ENCODE results near the gene HLTF. TPM values are rescaled to one million over a fixed set of nuclear protein-coding genes. Genes with fewer than 3 reads are reported as not detected.
A peak's percentile ranks its signal among the peaks of the same experiment; 100 is the strongest.

The HLTF gene
- total RNA-seq, 1 donor from 2014 or later = 8.3 TPM

DNA sequence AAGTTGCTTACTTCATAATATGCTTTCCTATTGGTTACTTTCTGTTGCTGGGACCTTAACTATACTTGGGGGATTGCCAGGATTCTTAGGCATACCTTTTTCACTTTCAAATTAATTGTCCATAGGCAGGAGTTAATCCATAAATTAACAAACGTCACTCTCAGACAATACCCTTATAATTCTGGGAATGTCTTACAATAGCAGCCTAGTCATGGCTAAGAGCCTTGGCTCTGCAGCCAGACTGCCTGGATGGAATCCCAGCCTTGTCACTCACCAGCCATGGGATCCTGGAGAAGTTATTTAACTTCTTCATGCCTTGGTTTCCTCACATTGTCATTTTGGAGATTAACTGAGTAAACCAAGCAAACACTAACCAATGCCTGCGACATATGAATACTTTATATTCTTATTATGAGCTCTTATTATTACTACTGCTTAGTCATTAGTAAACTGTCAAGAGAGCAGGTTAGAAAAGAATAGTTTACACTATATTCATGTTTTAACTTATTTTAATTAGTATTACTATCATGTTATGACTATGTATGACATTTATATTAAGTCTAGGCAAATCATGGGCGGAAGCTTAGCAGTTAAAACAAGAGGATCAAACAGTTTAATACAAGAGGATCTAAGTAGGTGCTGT is 66.0 kb downstream of the HLTF start:
- DNase-seq (ENCODE audit: low spot score) (no peak), ATAC-seq (no peak)

DNA sequence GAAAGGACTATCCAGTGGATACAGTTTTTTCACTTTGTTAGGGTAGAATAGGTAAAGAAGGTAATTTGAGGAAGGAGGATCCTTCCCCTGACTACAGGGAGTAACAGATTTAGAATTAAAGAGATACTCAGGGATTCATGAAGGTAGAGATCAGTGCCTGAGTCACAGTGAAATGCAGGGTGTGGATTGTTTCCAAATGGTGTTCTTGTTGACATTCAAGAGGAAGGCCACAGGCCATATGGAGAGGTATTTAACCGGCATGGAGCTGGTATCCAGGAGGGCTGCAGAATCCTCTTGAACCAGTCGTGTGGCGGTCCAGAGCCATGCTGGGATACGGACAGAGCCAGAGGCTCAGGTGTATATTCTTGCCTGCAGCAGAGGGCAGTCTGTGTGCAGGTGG is 66.8 kb downstream of the HLTF start:
- no peak for ATAC-seq
- no peak for DNase-seq (ENCODE audit: low spot score)

DNA sequence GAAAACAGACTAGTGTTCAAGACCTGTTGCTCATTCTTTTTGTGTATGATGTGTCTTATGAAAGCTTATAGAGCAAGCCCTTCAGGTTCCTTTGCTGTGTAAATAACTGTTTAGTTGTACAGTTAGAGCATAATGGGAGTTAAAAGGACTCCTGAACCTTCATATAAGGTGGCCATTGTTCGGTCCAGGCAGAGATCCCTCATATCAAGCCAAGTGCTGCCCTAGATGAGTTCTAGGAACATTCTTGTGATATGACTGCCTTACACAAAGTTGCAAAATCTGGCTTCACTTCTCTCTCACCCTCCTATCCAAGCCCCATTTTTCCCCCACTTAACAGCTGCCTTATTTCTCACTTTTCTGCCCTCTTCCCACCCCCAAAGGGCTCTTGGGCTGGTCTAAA is 68.1 kb downstream of the HLTF start:
- DNase-seq (ENCODE audit: low spot score) (no peak), ATAC-seq (no peak)

DNA sequence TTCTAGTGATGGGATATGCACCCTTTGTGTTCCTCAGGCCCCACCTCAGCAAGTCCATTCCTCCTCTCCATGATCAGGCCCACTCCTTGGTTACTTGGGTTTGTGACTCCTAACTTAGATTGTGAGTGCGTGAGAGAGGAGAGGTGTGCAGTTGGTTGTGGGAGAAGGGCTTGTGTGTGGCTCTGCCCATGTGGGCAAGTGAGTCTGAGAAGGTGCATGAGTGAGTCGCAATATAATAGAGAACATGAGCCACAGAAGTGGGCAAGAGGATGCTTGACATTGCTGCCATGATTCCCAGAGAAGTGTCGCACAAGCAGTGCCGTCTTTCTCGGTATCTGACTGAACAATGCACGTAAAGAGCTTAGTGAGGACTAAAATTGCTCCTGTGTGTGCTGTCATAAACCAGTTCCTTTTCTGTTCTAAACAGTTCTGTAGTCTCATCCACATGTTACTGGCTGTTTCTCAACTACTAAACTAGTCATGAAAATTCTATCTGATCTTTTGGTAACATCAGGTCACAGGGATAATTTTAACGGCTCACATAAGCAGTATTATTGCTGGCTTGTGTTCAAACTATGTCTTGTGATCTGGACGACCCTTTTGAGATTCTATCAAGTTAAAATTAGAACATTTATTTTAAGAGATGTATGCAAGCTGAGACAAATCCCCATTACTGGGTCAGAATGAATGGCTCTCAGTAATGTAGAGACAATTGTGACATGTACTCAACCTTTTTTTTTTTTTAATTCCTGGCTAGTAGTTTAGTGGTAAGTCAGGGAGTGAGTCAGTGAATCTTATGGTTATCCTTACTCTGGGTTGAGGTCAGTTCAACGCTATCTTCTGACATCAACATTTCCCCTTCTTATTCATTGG is 69.4 kb downstream of the HLTF start:
- DNase-seq (ENCODE audit: low spot score) (no peak), ATAC-seq (no peak)

DNA sequence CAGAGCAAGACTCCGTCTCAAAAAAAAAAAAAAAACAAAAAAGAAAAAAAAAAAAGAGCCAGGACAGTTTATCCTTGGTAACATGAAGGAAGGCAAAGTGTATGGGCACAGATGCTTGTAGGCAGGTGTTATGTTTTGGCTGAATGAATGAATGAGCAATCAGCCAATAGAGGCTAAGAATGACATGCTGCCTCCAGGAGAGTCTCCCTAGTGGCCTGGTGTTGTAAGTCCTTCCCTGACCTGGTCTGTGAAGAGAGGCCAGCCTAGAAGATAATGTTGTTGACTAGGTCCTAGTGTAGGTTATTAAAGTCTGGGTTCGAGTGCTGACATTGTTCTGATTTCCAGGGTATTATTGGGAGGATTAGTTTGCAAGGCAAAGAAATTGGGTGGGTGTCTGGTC is 70.1 kb downstream of the HLTF start:
- no peak for ATAC-seq
- DNase-seq (ENCODE audit: low spot score) = no peak

DNA sequence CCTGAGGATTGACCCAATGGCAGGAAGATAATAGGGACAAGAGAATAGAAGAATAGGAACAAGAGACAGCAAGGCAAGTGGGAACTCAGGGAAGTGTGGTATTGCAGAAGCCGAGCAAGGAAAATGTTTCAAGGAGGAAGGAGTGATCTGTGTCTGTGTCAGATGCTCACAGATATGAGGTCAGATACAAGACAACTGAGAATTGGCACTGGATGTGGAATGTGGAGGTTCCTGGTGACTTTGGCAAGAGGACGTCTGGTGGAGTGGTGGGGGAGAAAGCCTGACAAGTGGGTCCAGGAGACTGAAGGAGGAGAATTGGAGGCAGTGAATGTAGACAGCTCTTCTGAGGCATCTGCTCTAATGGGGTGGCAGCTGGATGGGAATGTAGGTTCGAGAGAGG is 70.9 kb downstream of the HLTF start:
- no peak for DNase-seq (ENCODE audit: low spot score)
- no peak for ATAC-seq

DNA sequence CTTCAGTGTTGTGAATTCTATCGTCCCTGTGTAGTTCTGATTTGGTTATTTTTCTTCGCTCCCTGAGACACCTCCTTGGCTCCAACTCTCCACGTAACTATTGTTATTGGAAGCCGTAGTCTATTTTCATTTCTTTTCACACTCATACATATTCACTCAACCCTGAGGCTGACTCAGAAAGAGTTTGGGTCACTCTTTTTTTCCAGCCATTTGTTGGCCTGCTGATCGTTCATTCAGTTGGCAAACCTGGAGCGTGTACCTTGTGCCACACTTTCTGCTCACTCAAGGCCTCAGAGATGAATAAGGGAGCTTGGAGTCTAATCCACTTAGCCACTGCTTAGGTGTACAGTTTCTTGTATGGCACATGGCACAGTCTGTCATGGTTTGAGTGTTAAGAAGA is 72.6 kb downstream of the HLTF start:
- DNase-seq (ENCODE audit: low spot score) (no peak), ATAC-seq (no peak)

DNA sequence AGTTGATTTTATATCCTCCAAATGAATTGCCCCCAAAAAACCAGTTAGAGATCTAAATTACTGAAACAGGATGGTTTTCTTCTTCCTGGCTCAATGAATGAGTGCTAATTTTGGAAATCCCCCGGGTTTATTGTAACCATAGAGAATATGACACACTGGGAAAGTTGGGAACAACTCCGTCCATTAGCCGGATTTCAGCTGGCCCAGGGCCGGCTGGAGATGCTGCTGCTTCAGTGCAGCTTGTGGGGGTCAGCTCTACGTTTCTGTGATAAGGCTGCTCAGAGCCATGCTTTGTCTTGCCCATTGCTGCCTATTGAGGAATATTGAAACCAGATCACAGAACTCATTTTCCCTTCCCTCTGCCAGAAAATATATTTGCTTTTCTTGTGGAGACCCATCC is 74.7 kb downstream of the HLTF start:
- ATAC-seq = no peak
- no peak for DNase-seq (ENCODE audit: low spot score)

DNA sequence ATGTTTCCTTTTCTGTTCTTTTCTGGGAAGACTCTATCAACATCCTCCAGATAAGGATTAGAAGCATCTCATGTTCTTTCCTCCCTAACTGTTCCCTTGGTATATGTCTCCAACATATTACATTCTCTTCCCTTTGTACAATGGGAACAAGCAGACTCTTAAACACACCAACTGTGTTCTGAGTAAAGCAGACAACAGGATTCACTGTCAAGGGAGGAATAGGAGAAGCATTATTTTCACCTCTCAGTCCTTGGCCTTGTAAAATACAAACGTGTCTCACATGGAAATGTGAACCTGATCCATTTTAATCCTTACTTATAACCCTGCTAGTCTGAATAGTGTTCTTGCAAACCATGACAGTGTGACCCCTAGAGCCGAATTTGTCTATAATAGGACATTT is 75.4 kb downstream of the HLTF start:
- ATAC-seq (no peak), DNase-seq (ENCODE audit: low spot score) (no peak)

DNA sequence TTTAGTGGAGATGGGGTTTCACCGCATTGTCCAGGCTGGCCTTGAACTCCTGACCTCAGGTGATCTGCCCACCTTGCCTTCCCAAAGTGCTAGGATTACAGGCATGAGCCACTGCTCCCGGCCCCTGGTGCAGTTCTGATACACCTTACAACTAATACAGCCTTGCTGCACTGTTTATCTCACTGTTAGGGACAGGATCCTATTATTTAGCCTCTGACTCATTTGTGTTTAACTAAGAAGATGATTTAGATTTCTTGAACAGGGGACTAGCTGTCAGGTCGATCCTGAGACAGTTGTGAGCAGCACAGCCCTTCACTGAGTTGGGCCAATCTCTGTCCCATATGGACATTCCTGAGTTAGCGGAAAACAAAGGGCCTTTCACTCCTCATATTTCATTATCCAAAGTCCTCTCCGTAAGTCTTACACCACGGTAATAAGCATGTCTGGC is 75.8 kb downstream of the HLTF start:
- no peak for ATAC-seq
- no peak for DNase-seq (ENCODE audit: low spot score)

DNA sequence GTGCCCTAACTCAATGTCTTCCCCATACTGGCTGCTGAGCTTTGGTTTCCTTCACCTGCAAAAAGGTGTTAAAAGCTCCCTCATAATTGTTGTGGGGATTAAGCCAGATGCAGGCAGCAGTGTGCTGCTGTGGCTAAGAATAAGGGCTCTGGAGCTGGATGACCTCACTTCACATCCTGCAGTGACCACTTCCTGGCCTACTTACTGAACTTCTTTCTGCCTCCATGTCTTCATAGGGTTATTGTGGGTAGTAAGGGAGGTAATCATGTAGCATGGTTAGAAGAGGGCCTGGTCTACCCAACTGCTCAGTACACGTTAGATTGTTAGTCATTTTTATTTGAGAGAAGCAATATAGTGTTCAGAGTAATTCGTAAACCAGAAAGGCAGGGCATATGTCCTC is 76.6 kb downstream of the HLTF start:
- ATAC-seq (no peak), DNase-seq (ENCODE audit: low spot score) (no peak)

DNA sequence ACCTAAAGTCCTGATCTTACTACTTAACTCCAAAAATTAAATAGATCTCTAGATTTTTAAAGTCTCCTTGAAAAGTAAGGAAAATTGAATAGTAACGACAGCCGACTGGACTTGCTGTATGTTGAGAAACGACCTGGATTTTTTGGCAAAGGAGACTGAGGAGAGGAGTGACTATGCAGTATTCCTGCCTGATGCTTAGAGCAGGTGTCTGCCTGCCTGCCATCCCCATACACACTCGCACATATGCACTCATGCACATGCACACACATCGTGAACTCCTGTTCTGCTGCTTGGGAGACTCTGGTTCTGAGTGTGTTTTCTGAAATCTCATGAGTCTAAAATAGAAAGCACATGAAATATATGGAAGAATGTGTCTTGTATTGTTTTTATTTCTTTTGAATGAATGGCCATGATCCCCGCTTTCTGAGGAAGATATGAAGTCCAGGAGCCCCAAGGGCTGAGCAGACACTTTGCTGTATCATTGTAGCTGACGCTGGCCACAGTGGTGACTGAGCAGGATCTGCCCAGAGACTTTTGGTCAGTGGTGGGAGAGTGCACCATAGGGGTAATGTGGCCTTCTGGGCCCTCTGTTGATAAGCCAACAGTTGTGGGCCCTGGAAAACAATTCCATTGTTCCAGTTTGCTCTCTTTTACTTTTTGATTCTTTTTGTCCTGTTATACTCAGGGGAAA is 78.6 kb downstream of the HLTF start:
- DNase-seq (ENCODE audit: low spot score) = no peak
- no peak for ATAC-seq

DNA sequence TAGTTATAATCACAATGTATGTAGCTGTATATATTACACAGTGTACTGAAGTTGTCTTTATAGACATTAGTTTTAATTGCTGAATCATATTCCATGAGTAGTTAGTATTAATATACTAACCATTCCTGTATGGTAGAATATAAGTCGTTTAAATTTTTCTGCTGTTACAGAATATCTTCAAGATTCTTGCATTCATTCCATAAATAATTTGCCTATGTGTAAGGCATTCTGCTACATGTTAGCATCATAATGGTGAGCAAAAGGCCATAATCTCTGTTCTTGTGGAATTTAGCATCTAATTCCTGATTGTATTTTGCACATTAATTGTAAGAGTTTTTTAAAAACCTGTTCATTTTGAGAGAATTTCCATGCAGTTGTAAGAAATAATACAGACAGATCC is 80.9 kb downstream of the HLTF start:
- no peak for DNase-seq (ENCODE audit: low spot score)
- ATAC-seq = no peak

DNA sequence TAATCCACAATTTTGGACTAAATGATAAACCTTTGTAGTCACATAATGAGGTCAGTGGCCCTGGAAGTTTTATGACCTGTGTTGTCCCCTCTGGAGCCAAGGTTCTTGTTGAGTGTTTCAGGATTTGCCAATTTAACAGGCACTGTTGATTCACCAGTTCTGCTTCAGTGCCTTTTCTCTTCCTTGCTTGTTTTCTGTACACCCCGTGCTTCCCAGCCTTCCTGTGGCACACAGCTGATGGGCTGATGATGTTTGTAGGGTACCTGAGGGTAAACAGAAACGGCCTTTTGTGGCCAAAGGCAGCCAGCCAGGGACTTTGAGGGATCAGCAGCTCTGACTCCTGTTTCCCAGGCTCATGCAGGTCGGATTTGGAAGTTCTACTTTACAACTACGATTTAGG is 81.7 kb downstream of the HLTF start:
- ATAC-seq (peak; percentile 57), DNase-seq (ENCODE audit: low spot score) (no peak)

DNA sequence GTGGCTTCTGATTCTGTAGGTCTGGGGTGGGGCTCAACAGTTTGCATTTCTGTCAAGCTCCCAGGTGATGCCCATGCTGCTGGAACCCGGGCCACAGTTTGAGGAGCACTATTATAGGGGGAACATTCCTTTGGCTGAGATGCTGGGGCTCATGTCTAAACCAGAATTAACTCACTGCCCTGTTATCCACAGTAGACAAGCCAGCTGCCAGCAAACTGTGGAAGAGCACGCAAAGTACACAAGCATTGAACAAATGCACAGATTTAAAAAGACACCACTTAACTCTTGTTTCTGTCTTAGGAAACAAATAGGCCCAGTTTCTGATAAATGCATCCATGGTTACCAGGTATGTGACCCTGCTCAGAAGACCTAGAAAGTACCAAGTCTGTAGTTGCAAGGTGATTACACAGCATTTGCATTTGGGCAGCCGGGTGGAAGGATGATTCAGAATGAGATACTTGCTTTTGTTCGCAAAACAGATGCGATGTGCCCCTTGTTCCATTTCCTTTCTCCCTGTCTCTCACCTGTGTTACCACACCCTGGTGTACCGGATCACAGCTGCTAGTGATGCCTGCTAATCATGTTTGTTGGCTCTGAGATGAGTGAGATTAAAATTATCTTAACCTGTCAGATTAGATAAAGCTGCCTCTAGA is 82.6 kb downstream of the HLTF start:
- no peak for DNase-seq (ENCODE audit: low spot score)
- ATAC-seq = no peak

DNA sequence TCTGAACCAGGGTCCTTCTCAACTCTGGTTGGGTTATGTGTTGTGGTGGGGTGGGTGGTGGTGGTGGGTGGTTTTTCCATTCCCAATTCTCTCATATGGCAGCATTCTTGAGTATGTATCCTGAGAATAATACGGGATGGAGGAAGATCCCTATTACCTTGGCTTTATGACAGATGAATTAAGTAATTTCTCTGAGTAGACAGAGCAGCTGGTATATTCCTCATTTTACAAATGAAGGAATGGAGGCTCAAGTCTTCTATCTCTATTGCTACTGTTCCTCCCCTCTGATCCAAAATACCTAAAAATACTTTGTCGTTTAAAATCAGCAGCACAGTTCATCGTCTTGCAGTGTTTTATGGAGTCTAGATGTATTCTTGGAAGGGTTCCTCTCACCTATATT is 84.6 kb downstream of the HLTF start:
- no peak for ATAC-seq
- no peak for DNase-seq (ENCODE audit: low spot score)

DNA sequence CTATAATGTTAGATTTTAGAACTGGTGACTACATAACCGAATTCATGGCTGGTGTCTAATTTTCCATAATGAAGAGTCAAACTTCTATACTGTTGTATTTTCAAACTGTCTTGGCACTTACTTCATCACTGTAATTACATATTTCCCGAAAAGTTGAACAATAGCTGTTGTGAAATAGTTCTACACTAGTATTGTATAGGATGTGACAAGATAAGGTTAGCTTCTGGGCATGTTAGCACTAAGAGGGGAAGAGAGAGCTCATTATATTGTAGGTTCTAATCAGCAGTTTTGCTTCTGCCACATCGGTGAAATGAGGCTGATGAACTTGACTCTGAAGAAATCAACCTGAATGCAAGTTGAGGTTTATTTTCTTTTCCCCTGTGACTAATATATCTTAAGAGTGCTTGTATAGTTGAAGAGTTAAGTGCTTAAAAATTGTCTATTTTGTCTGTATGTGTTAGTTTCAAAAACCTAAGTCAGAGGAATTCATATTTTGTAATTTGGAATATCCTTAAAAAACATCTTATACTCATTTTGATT is 86.1 kb downstream of the HLTF start:
- DNase-seq (ENCODE audit: low spot score) (no peak), ATAC-seq (no peak)

DNA sequence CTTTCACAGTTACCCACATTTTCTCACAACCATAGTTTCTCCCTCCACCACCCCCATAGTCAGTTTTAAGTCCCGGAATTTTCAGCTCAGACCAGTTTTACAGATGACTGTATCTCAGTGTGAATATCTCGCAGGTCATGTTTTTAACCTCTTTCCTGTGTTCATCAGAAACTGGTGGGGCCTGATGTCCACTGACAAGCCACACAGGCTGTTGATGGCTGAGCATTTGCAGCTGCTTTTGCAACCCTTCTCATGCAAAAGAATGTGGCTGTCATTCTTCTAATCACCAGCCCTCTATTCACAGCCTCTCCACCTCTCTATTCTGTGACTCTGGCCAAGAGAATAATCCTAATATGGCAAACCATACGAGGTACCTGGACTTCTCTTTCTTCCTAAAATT is 86.5 kb downstream of the HLTF start:
- ATAC-seq = no peak
- no peak for DNase-seq (ENCODE audit: low spot score)

DNA sequence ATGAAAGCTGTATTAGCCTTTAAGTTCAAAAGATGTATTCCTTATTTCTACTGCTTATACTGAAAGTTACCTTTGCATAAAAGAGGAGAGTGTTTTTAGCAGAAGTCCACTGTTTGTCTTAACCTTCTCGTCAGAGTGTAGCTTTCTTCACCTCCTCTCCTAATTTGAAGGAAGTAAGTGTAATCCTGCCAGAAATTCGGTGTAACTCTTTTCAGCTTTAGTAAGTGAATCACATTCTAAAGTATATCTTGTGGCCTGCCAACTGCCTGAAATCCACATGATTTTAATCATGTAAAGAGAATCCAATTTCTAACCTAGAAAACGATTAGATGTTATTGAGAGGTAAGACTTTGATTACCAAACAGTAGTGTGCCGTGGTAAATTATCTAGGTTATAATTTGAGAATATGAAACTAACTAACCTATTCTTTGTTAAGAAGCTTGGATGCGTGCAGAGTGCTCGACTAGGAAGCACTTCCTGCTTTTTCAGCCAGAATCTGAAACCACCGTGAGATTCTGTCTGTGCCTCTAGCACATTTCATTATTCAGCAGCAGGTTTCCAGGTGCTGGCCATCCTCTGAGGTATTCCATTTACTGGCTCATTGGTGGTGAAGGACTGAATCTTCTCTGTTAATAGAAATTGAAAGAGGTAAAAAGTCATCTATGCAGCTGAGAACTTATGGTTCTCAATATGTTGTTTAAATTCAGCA is 87.5 kb downstream of the HLTF start:
- ATAC-seq = no peak
- DNase-seq (ENCODE audit: low spot score) = no peak

DNA sequence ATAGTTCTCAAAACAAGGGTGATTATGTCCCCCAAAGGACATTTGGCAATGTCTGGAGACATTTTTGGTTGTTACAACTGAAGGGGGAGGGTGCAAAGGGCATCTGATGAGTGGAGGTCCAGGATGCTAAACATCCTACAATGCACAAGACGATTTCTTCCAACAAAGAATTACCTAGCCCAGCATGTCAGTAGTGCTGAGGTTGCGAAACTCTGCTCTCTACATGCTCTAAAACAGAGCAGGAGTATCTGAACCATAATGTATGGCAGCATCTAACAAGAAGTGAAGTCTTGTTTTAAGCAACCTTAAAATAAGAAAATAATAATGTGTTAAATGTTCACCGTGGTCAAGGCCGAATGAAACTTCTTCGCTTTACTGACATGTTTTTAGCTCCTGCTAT is 88.0 kb downstream of the HLTF start:
- ATAC-seq (no peak), DNase-seq (ENCODE audit: low spot score) (no peak)

DNA sequence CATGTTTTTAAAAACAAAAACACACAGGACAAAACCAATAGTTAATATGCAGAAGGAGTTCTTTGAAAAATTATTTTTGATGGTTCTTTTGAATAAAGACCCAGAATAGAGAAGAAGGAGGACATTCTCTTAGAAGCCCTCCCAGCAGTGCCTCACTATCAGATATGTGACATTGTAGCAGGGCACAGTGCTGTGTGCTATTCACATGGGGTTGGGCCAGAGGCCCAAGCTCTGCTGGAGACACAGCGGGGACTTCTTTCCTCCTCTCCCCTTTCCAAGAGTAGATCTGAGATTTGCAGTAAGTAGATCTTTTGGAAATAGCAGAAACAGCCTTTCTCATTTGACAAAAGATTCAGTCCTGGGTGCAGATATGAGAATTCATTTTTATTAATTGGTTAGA is 88.7 kb downstream of the HLTF start:
- ATAC-seq (no peak), DNase-seq (ENCODE audit: low spot score) (no peak)

Data from left lobe of liver (tissue), 2 donors.